HG02885 (cell line): ENCODE data around the gene PBX4.

ENCODE experiments used
- ATAC-seq: cut with Tn5 transposase; IDR thresholded peaks from one replicate; pipeline ENCODE4 v1.9.1; 2021; ENCODE audit warnings: mild to moderate bottlenecking; ENCODE audit not compliant: unreplicated experiment, poor library complexity

Gene PBX4

GRCh38 chr19:19562665-19563347 lies 55.7 kb downstream of the PBX4 start:
- ATAC-seq: no peak

- ATAC-seq: no peak
Measured at GRCh38 chr19:19561946-19562664, 56.4 kb downstream of the PBX4 start.

- ATAC-seq: no peak
Measured at GRCh38 chr19:19559931-19560330, 58.6 kb downstream of the PBX4 start.

- ATAC-seq: no peak
Measured at GRCh38 chr19:19558636-19559035, 59.9 kb downstream of the PBX4 start.

GRCh38 chr19:19558055-19558454 lies 60.4 kb downstream of the PBX4 start:
- no peak for ATAC-seq

- no peak for ATAC-seq
Measured at GRCh38 chr19:19554074-19555023, 64.1 kb downstream of the PBX4 start.

- ATAC-seq: no peak
Measured at GRCh38 chr19:19553670-19554069, 64.8 kb downstream of the PBX4 start.

- no peak for ATAC-seq
Measured at GRCh38 chr19:19552798-19553197, 65.7 kb downstream of the PBX4 start.

GRCh38 chr19:19551853-19552192 lies 66.7 kb downstream of the PBX4 start:
- ATAC-seq: no peak

GRCh38 chr19:19550972-19551852 lies 67.3 kb downstream of the PBX4 start:
- no peak for ATAC-seq

- ATAC-seq: no peak
Measured at GRCh38 chr19:19550485-19550929, 68.0 kb downstream of the PBX4 start.

- no peak for ATAC-seq
Measured at GRCh38 chr19:19549804-19550464, 68.6 kb downstream of the PBX4 start.

- no peak for ATAC-seq
Measured at GRCh38 chr19:19548915-19549759, 69.3 kb downstream of the PBX4 start.

- no peak for ATAC-seq
Measured at GRCh38 chr19:19547674-19548336, 70.7 kb downstream of the PBX4 start.

- no peak for ATAC-seq
Measured at GRCh38 chr19:19546751-19547162, 71.7 kb downstream of the PBX4 start.

- no peak for ATAC-seq
Measured at GRCh38 chr19:19545707-19546106, 72.8 kb downstream of the PBX4 start.

- ATAC-seq: no peak
Measured at GRCh38 chr19:19544954-19545591, 73.4 kb downstream of the PBX4 start.
